HCT116 (cell line): Measurements from ENCODE around the gene ZNF471. TPM values are rescaled to one million over a fixed set of nuclear protein-coding genes. Genes with fewer than 3 reads are reported as not detected.

Experiments used
- ATAC-seq: fragments of 200-7000 bp; cut with Tn5 transposase; 2 replicates; pipeline ENCODE4 v1.9.1; 2020; ENCODE audit warnings: mild to moderate bottlenecking, moderate library complexity
- BruUV-seq: library from RNA; stranded (reverse); fragments of 400-500 nt; replicated peaks from 2 replicates; lab custom pipeline; 2021; lab: Mats Ljungman, UMichigan
- CTCF ChIA-PET: fragments of 300-600 bp; sonication (Branson Sonifier 250); formaldehyde crosslinking; loops from one replicate; lab custom pipeline; 2021; ENCODE audit warnings: antibody characterized with exemption; lab: Charles Lee
- POLR2A ChIA-PET: fragments of 300-600, 350-600 bp; sonication (Branson Sonifier 250); formaldehyde crosslinking; loops from one replicate; lab custom pipeline; 2021; ENCODE audit warnings: antibody characterized with exemption; lab: Charles Lee
- RAD21 ChIA-PET, 2 experiments: fragments of 300-600 bp; sonication (Branson Sonifier 250); formaldehyde crosslinking; loops; one replicate each; lab custom pipeline; 2023; ENCODE audit warnings: low total read pairs in 2 of 2; ENCODE audit not compliant: uncharacterized antibody in 2 of 2, unreplicated experiment in 2 of 2, low non-redundant PET in 1 of 2; lab: Charles Lee
- DNase-seq: peaks from one replicate; pipeline ENCODE4 v3.0.0-alpha.2; 2010; ENCODE audit warnings: low read depth, low spot score
- H2AFZ ChIP-seq: fragments of 200-600 bp; shearing (Covaris generic), sonication (generic); 2 replicates; pipeline ENCODE4 v1.6.1; 2017; ENCODE audit warnings: low read depth, mixed run types, mixed read lengths, antibody characterized with exemption, low read length; ENCODE audit not compliant: poor library complexity, severe bottlenecking
- H3K27ac ChIP-seq: 2 replicates; pipeline ENCODE4 v1.5.1; 2012; ENCODE audit warnings: low read depth, low read length
- H3K27me3 ChIP-seq: fragments of 200-600 bp; sonication (generic); 2 replicates; pipeline ENCODE4 v1.6.1; 2016; ENCODE audit warnings: mixed run types, low read length, mixed read lengths; ENCODE audit not compliant: insufficient read depth
- H3K36me3 ChIP-seq, 2 experiments: fragments of 200-500 bp in 1 of 2; fragments of 200-600 bp in 1 of 2; sonication (Bioruptor generic) in 1 of 2; sonication (generic) in 1 of 2; 2 replicates each; pipeline versions ENCODE4 v1.5.1 to v1.6.1; 2014 to 2016; ENCODE audit warnings: low read length in 2 of 2, inconsistent platforms in 1 of 2, mixed read lengths in 1 of 2, mixed run types in 1 of 2; ENCODE audit not compliant: insufficient read depth in 2 of 2, control insufficient read depth in 1 of 2
- H3K4me1 ChIP-seq, 2 experiments: fragments of 200-600 bp in 1 of 2; sonication (generic) in 1 of 2; 2 replicates each; pipeline versions ENCODE4 v1.5.1 to v1.6.1; 2012 to 2017; ENCODE audit warnings: low read length in 2 of 2, inconsistent platforms in 1 of 2, mild to moderate bottlenecking in 1 of 2, mixed read lengths in 1 of 2, mixed run types in 1 of 2, moderate library complexity in 1 of 2; ENCODE audit not compliant: insufficient read depth in 2 of 2, control insufficient read depth in 1 of 2
- H3K4me2 ChIP-seq: fragments of 200-600 bp; sonication (generic); 2 replicates; pipeline ENCODE4 v1.6.1; 2017; ENCODE audit warnings: mixed run types, low read length, mixed read lengths
- H3K4me3 ChIP-seq, 2 experiments: fragments of 200-600 bp in 1 of 2; sonication (generic) in 1 of 2; replicated peaks in 1 of 2; 2 replicates each; pipeline ENCODE4 v1.5.1; 2011 to 2016; ENCODE audit warnings: low read length in 2 of 2, control low read depth in 1 of 2, low read depth in 1 of 2, mild to moderate bottlenecking in 1 of 2, mixed read lengths in 1 of 2, mixed run types in 1 of 2
- H3K79me2 ChIP-seq: fragments of 200-600 bp; sonication (generic); 2 replicates; pipeline ENCODE4 v1.6.1; 2017; ENCODE audit warnings: mild to moderate bottlenecking, mixed run types, low read length, moderate library complexity, mixed read lengths; ENCODE audit not compliant: insufficient read depth
- H3K9ac ChIP-seq: fragments of 200-600 bp; sonication (generic); 2 replicates; pipeline ENCODE4 v1.6.1; 2016; ENCODE audit warnings: low read length, mixed read lengths
- H3K9me2 ChIP-seq: fragments of 200-600 bp; sonication (generic), shearing (Covaris generic); 2 replicates; pipeline ENCODE4 v1.6.1; 2017; ENCODE audit warnings: mixed run types, mild to moderate bottlenecking, moderate library complexity; ENCODE audit not compliant: insufficient read depth
- H3K9me3 ChIP-seq, 2 experiments: fragments of 200-500 bp in 1 of 2; fragments of 200-600 bp in 1 of 2; sonication (Bioruptor generic) in 1 of 2; sonication (generic) in 1 of 2; 2 replicates each; pipeline ENCODE4 v1.6.1; 2014 to 2017; ENCODE audit warnings: low read length in 2 of 2, mixed read lengths in 2 of 2, inconsistent platforms in 1 of 2, low read depth in 1 of 2, mild to moderate bottlenecking in 1 of 2, mixed run types in 1 of 2, moderate library complexity in 1 of 2; ENCODE audit not compliant: control insufficient read depth in 1 of 2, insufficient read depth in 1 of 2
- H4K20me1 ChIP-seq: fragments of 200-600 bp; sonication (generic), shearing (Covaris generic); 2 replicates; pipeline ENCODE4 v1.6.1; 2017; ENCODE audit warnings: mixed run types, mild to moderate bottlenecking, moderate library complexity; ENCODE audit not compliant: insufficient read depth
- ATF3 ChIP-seq: IDR thresholded peaks from 2 replicates; pipeline ENCODE4 v1.6.1; 2012
- CBX3 ChIP-seq: IDR thresholded peaks from 2 replicates; pipeline ENCODE4 v1.6.1; 2012; ENCODE audit warnings: low read depth
- CEBPB ChIP-seq: IDR thresholded peaks from 2 replicates; pipeline ENCODE4 v1.6.1; 2012; ENCODE audit warnings: low read depth
- EGR1 ChIP-seq: IDR thresholded peaks from 2 replicates; pipeline ENCODE4 v1.6.1; 2012; ENCODE audit warnings: low read depth
- ELF1 ChIP-seq: IDR thresholded peaks from 2 replicates; pipeline ENCODE4 v1.6.1; 2012; ENCODE audit warnings: low read depth, borderline replicate concordance
- EZH2 ChIP-seq: fragments of 200-600 bp; sonication (generic); IDR thresholded peaks from 2 replicates; pipeline ENCODE4 v1.6.1; 2017; ENCODE audit warnings: antibody characterized with exemption, mixed run types
- JUND ChIP-seq: IDR thresholded peaks from 2 replicates; pipeline ENCODE4 v1.6.1; 2012
- MAX ChIP-seq: IDR thresholded peaks from 2 replicates; pipeline ENCODE4 v1.6.1; 2012
- POLR2A ChIP-seq: IDR thresholded peaks from 2 replicates; pipeline ENCODE4 v1.7.0; 2011; ENCODE audit warnings: borderline replicate concordance; ENCODE audit not compliant: insufficient read depth, insufficient read length; ENCODE audit errors: extremely low read depth
- RAD21 ChIP-seq: IDR thresholded peaks from 2 replicates; pipeline ENCODE4 v1.6.1; 2012; ENCODE audit warnings: low read depth, mild to moderate bottlenecking
- REST ChIP-seq: IDR thresholded peaks from 2 replicates; pipeline ENCODE4 v1.6.1; 2012; ENCODE audit warnings: low read depth
- SIN3A ChIP-seq: IDR thresholded peaks from 2 replicates; pipeline ENCODE4 v1.6.1; 2012; ENCODE audit warnings: low read depth
- SP1 ChIP-seq: IDR thresholded peaks from 2 replicates; pipeline ENCODE4 v1.6.1; 2012; ENCODE audit warnings: low read depth
- SRF ChIP-seq: IDR thresholded peaks from 2 replicates; pipeline ENCODE4 v1.6.1; 2012; ENCODE audit warnings: low read depth
- TCF7L2 ChIP-seq: IDR thresholded peaks from 2 replicates; pipeline ENCODE4 v1.7.0; 2011; ENCODE audit warnings: borderline replicate concordance, inconsistent platforms; ENCODE audit not compliant: insufficient read depth, insufficient read length; ENCODE audit errors: extremely low read depth
- YY1 ChIP-seq: IDR thresholded peaks from 2 replicates; pipeline ENCODE4 v1.6.1; 2011; ENCODE audit warnings: low read length, low read depth, moderate library complexity, mild to moderate bottlenecking; ENCODE audit not compliant: insufficient replicate concordance; ENCODE audit errors: extremely low read depth
- ZBTB33 ChIP-seq: IDR thresholded peaks from 2 replicates; pipeline ENCODE4 v1.6.1; 2011; ENCODE audit warnings: mild to moderate bottlenecking, low read length, moderate library complexity; ENCODE audit not compliant: insufficient replicate concordance; ENCODE audit errors: extremely low read depth
- ZFX ChIP-seq: fragments of 450-650 bp; IDR thresholded peaks from 2 replicates; pipeline ENCODE4 v1.6.1; 2017
- ZNF274 ChIP-seq: fragments of 200-500 bp; sonication (Bioruptor generic); IDR thresholded peaks from 2 replicates; pipeline ENCODE4 v1.6.1; 2014; ENCODE audit warnings: mild to moderate bottlenecking, low read depth, low read length, inconsistent platforms
- intact Hi-C: fragments of 100-400 bp; cut with micrococcal nuclease; formaldehyde crosslinking; loops from 2 replicates; pipeline ENCODE4 v1.10.0; 2022
- total RNA-seq: library from RNA; stranded (reverse); gene quantifications from one replicate; pipeline ENCODE4 v1.2.1, GENCODE V29; 2021; ENCODE audit not compliant: unreplicated experiment
- TF ChIP-seq, protein P1 (sequence below), 3 experiments: fragments of 200-600 bp in 1 of 3; sonication (generic) in 1 of 3; IDR thresholded peaks in 2 of 3; conservative IDR thresholded peaks in 1 of 3; 2 replicates each; pipeline ENCODE4 v1.5.1; 2012 to 2017; ENCODE audit warnings: low read depth in 2 of 3, low read length in 2 of 3, antibody characterized with exemption in 1 of 3, borderline replicate concordance in 1 of 3, control low read depth in 1 of 3, mild to moderate bottlenecking in 1 of 3, mixed read lengths in 1 of 3, mixed run types in 1 of 3, moderate library complexity in 1 of 3; ENCODE audit not compliant: insufficient read depth in 1 of 3

The ZNF471 gene
- total RNA-seq, 1 experiment from 2014 or later: not detected

DNA sequence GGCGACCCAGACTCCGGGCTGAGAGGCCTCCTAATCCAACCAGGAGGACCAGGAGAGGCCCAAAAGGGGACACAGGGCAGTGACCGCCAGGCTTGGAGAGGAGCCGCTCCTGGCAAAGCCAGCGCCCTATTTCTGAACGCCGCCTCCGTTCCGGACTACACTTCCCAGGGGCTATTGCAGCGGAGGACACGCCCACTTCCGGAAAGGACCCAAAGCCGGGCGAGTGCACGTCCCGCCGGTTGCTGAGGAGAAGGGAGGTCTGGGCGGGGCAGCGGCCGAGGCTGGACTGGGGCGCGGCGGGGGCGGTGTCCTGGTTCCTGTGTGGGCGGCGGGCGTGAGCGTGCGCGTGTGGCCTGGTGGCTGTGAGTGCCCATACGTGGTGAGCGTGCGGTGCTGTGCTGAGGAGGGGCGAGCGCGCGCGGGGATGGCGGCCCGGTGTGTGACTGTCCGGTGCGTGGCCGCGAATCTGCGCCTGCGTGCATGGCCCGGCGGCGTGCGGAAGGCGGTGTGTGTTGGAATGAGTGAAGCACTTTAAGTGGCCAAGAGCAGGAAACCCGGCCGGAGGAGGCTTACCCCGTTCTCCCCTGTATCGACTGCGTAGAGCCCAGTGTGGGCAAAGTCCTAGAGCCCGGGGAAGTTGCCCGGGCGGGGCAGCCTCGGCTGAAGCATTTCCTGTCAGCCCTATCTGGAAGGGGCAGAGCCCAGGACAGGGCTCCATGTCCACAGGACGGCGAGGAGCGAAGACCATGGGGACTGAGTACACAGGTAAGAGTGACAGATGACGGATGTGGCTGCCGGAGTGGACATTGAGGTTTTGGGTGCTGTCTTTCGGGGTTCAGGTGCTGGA lies 59.8 kb downstream of the ZNF471 start, which contains the start of gene ZNF470:
Gene ZNF470 (plus strand): TSS at position 195 of the 847 bp plus-strand sequence. CDS start 2,844 bp downstream, outside the sequence.
- Histone ChIP-seq H3K9me2 (no peaks in the 10 kb centered on the region), H3K9ac (no peak within 1 kb of the TSS), H3K4me2 (no peak within 1 kb of the TSS), H3K36me3 (no peaks in the 10 kb centered on the region), H3K4me1 (no peaks in the 10 kb centered on the region), H2AFZ (no peak within 1 kb of the TSS), H3K9me3 (peaks cover 13 to 28% of the 10 kb centered on the region in 2 experiments; a peak in 2 of 4 replicates), H3K4me3 (no peak within 1 kb of the TSS), H4K20me1 (no peaks in the 10 kb centered on the region), H3K27ac (no peak within 1 kb of the TSS), H3K27me3 (no peaks in the 10 kb centered on the region), H3K79me2 (no peaks in the 10 kb centered on the region)
- ChIA-PET CTCF (no interaction called here), RAD21 (no interaction called here), POLR2A (no interaction called here)
- DNase-seq (no peak), ATAC-seq (no peak)
- TF ChIP-seq ZBTB33: no peak
- no peak for TF ChIP-seq CBX3
- TF ChIP-seq REST: no peak
- TF ChIP-seq YY1: no peak
- TF ChIP-seq POLR2A: no peak
- TF ChIP-seq SIN3A: no peak
- TF ChIP-seq EGR1: no peak
- TF ChIP-seq ZFX: no peak
- no peak for TF ChIP-seq JUND
- TF ChIP-seq ZNF274: no peak
- no peak for TF ChIP-seq SP1
- TF ChIP-seq RAD21: no peak
- TF ChIP-seq MAX: no peak
- TF ChIP-seq CEBPB: no peak
- no peak for TF ChIP-seq ATF3
- TF ChIP-seq SRF: no peak
- TF ChIP-seq EZH2: no peak
- TF ChIP-seq ELF1: no peak
- TF ChIP-seq, protein P1, sequence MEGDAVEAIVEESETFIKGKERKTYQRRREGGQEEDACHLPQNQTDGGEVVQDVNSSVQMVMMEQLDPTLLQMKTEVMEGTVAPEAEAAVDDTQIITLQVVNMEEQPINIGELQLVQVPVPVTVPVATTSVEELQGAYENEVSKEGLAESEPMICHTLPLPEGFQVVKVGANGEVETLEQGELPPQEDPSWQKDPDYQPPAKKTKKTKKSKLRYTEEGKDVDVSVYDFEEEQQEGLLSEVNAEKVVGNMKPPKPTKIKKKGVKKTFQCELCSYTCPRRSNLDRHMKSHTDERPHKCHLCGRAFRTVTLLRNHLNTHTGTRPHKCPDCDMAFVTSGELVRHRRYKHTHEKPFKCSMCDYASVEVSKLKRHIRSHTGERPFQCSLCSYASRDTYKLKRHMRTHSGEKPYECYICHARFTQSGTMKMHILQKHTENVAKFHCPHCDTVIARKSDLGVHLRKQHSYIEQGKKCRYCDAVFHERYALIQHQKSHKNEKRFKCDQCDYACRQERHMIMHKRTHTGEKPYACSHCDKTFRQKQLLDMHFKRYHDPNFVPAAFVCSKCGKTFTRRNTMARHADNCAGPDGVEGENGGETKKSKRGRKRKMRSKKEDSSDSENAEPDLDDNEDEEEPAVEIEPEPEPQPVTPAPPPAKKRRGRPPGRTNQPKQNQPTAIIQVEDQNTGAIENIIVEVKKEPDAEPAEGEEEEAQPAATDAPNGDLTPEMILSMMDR (IDR thresholded peaks at IDR 0.05 in 2 of 3, conservative IDR thresholded peaks at IDR 0.05 in 1 of 3; ENCODE audit: borderline replicate concordance in 1 of 3, insufficient read depth in 1 of 3, low read depth in 2 of 3, low read length in 2 of 3): no peak
- TF ChIP-seq TCF7L2: no peak
- intact Hi-C loops: no loop called here
- no TSS peak for BruUV-seq
